SK-N-SH (cell line): ENCODE data around the gene ANXA7. TPM values are rescaled to one million over a fixed set of nuclear protein-coding genes. Genes with fewer than 3 reads are reported as not detected.

Source experiments
- CTCF ChIA-PET: fragments of 300-600, 350-600 bp; formaldehyde crosslinking; extraction: SDS; loops from one replicate; lab custom pipeline; 2021; lab: Yijun Ruan, JAX
- POLR2A ChIA-PET: fragments of 350-600 bp; sonication (Branson Sonifier 250); formaldehyde crosslinking; extraction: SDS; loops from one replicate; lab custom pipeline; 2020; ENCODE audit warnings: antibody characterized with exemption, inconsistent platforms; lab: Yijun Ruan, JAX
- DNase-seq: peaks from one replicate; pipeline ENCODE4 v3.0.0; 2012
- H2AFZ ChIP-seq: fragments of 200-600 bp; sonication (generic); 2 replicates; pipeline ENCODE4 v1.8.1; 2016; ENCODE audit warnings: antibody characterized with exemption, mild to moderate bottlenecking, low read depth
- H3F3A ChIP-seq: fragments of 200-600 bp; sonication (generic); replicated peaks from 2 replicates; pipeline ENCODE3; 2016; ENCODE audit warnings: antibody characterized with exemption, mild to moderate bottlenecking; ENCODE audit not compliant: insufficient read depth
- H3K27ac ChIP-seq, 2 experiments: fragments of 200-500 bp in 1 of 2; fragments of 200-600 bp in 1 of 2; sonication (Bioruptor generic) in 1 of 2; sonication (generic), shearing (Covaris generic) in 1 of 2; 2 replicates each; pipeline versions ENCODE4 v1.5.1 to v1.6.1; 2014 to 2016; ENCODE audit warnings: low read depth in 2 of 2, inconsistent platforms in 1 of 2, low read length in 1 of 2, mild to moderate bottlenecking in 1 of 2, mixed read lengths in 1 of 2
- H3K27me3 ChIP-seq: fragments of 200-600 bp; sonication (generic), shearing (Covaris generic); 2 replicates; pipeline ENCODE4 v1.6.1; 2016; ENCODE audit warnings: mixed run types; ENCODE audit not compliant: insufficient read depth
- H3K36me3 ChIP-seq, 2 experiments: fragments of 200-500 bp in 1 of 2; fragments of 200-600 bp in 1 of 2; sonication (Bioruptor generic) in 1 of 2; sonication (generic) in 1 of 2; replicated peaks in 1 of 2; 2 replicates each; pipeline versions ENCODE3 to v1.5.1; 2014 to 2016; ENCODE audit warnings: low read length in 1 of 2, mild to moderate bottlenecking in 1 of 2; ENCODE audit not compliant: insufficient read depth in 2 of 2, control insufficient read depth in 1 of 2
- H3K4me1 ChIP-seq, 2 experiments: fragments of 200-500 bp in 1 of 2; fragments of 200-600 bp in 1 of 2; sonication (Bioruptor generic) in 1 of 2; sonication (generic), shearing (Covaris generic) in 1 of 2; 2 replicates each; pipeline versions ENCODE4 v1.5.1 to v1.6.1; 2014 to 2016; ENCODE audit warnings: low read depth in 1 of 2, low read length in 1 of 2, mixed run types in 1 of 2; ENCODE audit not compliant: insufficient read depth in 2 of 2, control insufficient read depth in 1 of 2
- H3K4me2 ChIP-seq: fragments of 200-600 bp; sonication (generic), shearing (Covaris generic); 2 replicates; pipeline ENCODE4 v1.6.1; 2017; ENCODE audit warnings: mixed run types
- H3K4me3 ChIP-seq, 2 experiments: fragments of 200-500 bp in 1 of 2; fragments of 200-600 bp in 1 of 2; sonication (Bioruptor generic) in 1 of 2; sonication (generic), shearing (Covaris generic) in 1 of 2; 2 replicates each; pipeline versions ENCODE4 v1.5.1 to v1.8.1; 2014 to 2016; ENCODE audit warnings: low read depth in 2 of 2, inconsistent platforms in 1 of 2, low read length in 1 of 2, mild to moderate bottlenecking in 1 of 2, mixed read lengths in 1 of 2, moderate library complexity in 1 of 2
- H3K79me2 ChIP-seq: fragments of 200-600 bp; sonication (generic); 2 replicates; pipeline ENCODE4 v1.8.1; 2017; ENCODE audit warnings: mild to moderate bottlenecking; ENCODE audit not compliant: insufficient read depth
- H3K9ac ChIP-seq: fragments of 200-600 bp; sonication (generic); 2 replicates; pipeline ENCODE4 v1.6.1; 2017; ENCODE audit warnings: mixed run types
- H3K9me2 ChIP-seq: fragments of 200-600 bp; sonication (generic); 2 replicates; pipeline ENCODE4 v1.6.1; 2017; ENCODE audit warnings: mixed run types
- H3K9me3 ChIP-seq: fragments of 200-600 bp; sonication (generic); 2 replicates; pipeline ENCODE4 v1.6.1; 2017; ENCODE audit warnings: mixed run types, mild to moderate bottlenecking, moderate library complexity
- H4K20me1 ChIP-seq: fragments of 200-600 bp; sonication (generic); 2 replicates; pipeline ENCODE4 v1.6.1; 2017; ENCODE audit warnings: mild to moderate bottlenecking, mixed run types; ENCODE audit not compliant: insufficient read depth
- FOXJ3 ChIP-seq: sonication (generic); formaldehyde crosslinking; IDR thresholded peaks from 2 replicates; pipeline ENCODE4 v1.5.1; 2020; ENCODE audit warnings: mild to moderate bottlenecking, missing genetic modification reagents
- MEF2A ChIP-seq: IDR thresholded peaks from 2 replicates; pipeline ENCODE4 v1.4.0; 2012; ENCODE audit warnings: low read depth, borderline replicate concordance
- SMC3 ChIP-seq: IDR thresholded peaks from 2 replicates; pipeline ENCODE4 v1.6.1; 2012; ENCODE audit warnings: low read depth, low read length, improper control_type of control experiment
- TAF1 ChIP-seq: IDR thresholded peaks from 2 replicates; pipeline ENCODE4 v1.6.1; 2012; ENCODE audit warnings: low read depth, mild to moderate bottlenecking, low read length, moderate library complexity, borderline replicate concordance
- WGBS: methylation state at CpG from one replicate; pipeline ENCODE4 v1.1.6; 2017; ENCODE audit warnings: low lambda C conversion rate; 5-methylcytosine and 5-hydroxymethylcytosine counted together
- polyA plus RNA-seq, 3 experiments: library from polyadenylated mRNA; depleted of rRNA; stranded (reverse); fragments of >200 nt; gene quantifications; 2 replicates each; pipeline ENCODE4 v1.2.3, GENCODE V29; 2012
- TF ChIP-seq, protein P1 (sequence below): IDR thresholded peaks from 2 replicates; pipeline ENCODE4 v1.4.0; 2012; ENCODE audit warnings: low read depth
- TF ChIP-seq, protein P2 (sequence below): IDR thresholded peaks from 2 replicates; pipeline ENCODE4 v1.4.0; 2012; ENCODE audit warnings: low read depth, borderline replicate concordance

ANXA7 gene
- polyA plus RNA-seq, 1 of the 3 experiments (the other 2 are of a cell fraction) = 65.7 TPM

- DNase-seq = no peak
- Histone ChIP-seq H3K9me3 (no peaks in the 10 kb centered on the region), H3K27me3 (no peaks in the 10 kb centered on the region), H3K79me2 (peaks cover 17% of the 10 kb centered on the region), H3K36me3 (peaks cover 32 to 68% of the 10 kb centered on the region in 2 experiments), H3K9me2 (no peaks in the 10 kb centered on the region), H3K4me2 (no peak overlapping the region), H3K4me1 (no peaks in the 10 kb centered on the region), H2AFZ (no peak overlapping the region), H3K27ac (no peak overlapping the region), H3K9ac (no peak overlapping the region), H3F3A (no peaks in the 10 kb centered on the region), H3K4me3 (no peak overlapping the region), H4K20me1 (no peaks in the 10 kb centered on the region)
- 97% methylated on average over 4 of the region's 4 CpGs for WGBS
- POLR2A ChIA-PET = interaction anchor here (0.5 kb wide), 1 partner anchor 27 kb away, joined by 3 read pairs; no protein-coding TSS in a partner anchor
- CTCF ChIA-PET = no interaction called here
- no peak for TF ChIP-seq MEF2A
- TF ChIP-seq, all 33 proteins: peak for 0
Observed at GRCh38 chr10:73388228-73388627, 25.6 kb downstream of the ANXA7 start.

- no peak for TF ChIP-seq SMC3
- no peak overlapping the region for H3K27ac ChIP-seq
- peaks cover 10% of the 10 kb centered on the region; the same call in 1 of the 2 replicates for H3K79me2 ChIP-seq
- 93% methylated on average over 7 of the region's 7 CpGs for WGBS
- peaks cover 43 to 82% of the 10 kb centered on the region in 2 experiments for H3K36me3 ChIP-seq
- no peak overlapping the region for H3K4me3 ChIP-seq
- no peak overlapping the region for H3K9ac ChIP-seq
- H2AFZ ChIP-seq = no peak overlapping the region
- no peaks in the 10 kb centered on the region for H3K9me2 ChIP-seq
- ChIA-PET POLR2A (no interaction called here), CTCF (interaction anchor here (1.8 kb wide), 1 partner anchor 18 kb away, joined by 4 read pairs; no protein-coding TSS in a partner anchor)
- no peaks in the 10 kb centered on the region for H3K27me3 ChIP-seq
- no peak for DNase-seq
- H3K9me3 ChIP-seq = no peaks in the 10 kb centered on the region
- H4K20me1 ChIP-seq = no peaks in the 10 kb centered on the region
- H3K4me1 ChIP-seq = no peaks in the 10 kb centered on the region
- no peaks in the 10 kb centered on the region for H3F3A ChIP-seq
- no peak overlapping the region for H3K4me2 ChIP-seq
Observed at GRCh38 chr10:73386583-73386982, 27.3 kb downstream of the ANXA7 start.

DNA sequence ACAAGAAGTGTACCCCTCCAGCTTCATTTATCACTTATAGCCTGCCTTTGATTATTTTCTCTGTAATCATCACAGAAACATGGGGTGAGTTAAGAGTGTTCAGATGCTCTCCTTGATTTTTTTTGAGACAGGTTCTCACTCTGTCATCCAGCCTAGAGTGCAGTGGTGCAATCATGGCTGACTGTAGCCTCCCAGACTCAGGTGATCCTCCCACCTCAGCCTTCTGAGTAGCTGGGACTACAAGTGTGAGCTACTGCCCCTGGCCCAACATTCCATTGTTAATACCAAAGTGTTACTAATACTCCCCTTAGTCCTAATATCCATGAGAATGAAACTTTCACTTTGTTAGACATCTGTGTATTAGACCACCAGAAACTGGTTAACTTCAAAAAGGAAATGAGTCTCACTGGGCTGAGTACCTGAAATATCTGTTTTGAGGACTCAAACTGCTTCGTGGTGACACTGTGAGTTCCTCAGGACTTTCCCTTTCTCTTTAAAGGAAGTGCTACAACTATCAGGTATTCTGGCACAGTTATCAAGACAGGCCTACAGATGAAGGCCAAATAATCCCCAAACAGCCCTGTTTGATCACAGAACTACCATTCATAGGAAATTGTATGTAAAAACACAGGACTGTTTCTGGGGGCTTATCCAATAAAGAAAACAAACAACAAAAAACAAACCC is 34.7 kb downstream of the ANXA7 start:
- Histone ChIP-seq H2AFZ (no peak overlapping the region), H3K27me3 (no peaks in the 10 kb centered on the region), H3K9ac (no peak overlapping the region), H3K27ac (no peak overlapping the region), H3K9me3 (no peaks in the 10 kb centered on the region), H3K4me2 (no peak overlapping the region), H3K79me2 (no peaks in the 10 kb centered on the region)
- DNase-seq = no peak
- POLR2A ChIA-PET = no interaction called here
- CTCF ChIA-PET = no interaction called here
- TF ChIP-seq, protein P1, sequence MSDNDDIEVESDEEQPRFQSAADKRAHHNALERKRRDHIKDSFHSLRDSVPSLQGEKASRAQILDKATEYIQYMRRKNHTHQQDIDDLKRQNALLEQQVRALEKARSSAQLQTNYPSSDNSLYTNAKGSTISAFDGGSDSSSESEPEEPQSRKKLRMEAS = no peak
- no peak for TF ChIP-seq TAF1
- TF ChIP-seq FOXJ3 (CRISPR knock-in tag) = no peak
- TF ChIP-seq, protein P2, sequence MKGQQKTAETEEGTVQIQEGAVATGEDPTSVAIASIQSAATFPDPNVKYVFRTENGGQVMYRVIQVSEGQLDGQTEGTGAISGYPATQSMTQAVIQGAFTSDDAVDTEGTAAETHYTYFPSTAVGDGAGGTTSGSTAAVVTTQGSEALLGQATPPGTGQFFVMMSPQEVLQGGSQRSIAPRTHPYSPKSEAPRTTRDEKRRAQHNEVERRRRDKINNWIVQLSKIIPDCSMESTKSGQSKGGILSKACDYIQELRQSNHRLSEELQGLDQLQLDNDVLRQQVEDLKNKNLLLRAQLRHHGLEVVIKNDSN = no peak
- TF ChIP-seq, all 33 proteins: peak for 0
- Histone ChIP-seq H4K20me1 (no peaks in the 10 kb centered on the region), H3K4me3 (no peak overlapping the region), H3K36me3 (peaks cover 56 to 63% of the 10 kb centered on the region in 2 experiments), H3K9me2 (no peaks in the 10 kb centered on the region), H3K4me1 (no peaks in the 10 kb centered on the region), H3F3A (peaks cover 4% of the 10 kb centered on the region)
- WGBS = 93% methylated on average over 1 of the region's 1 CpG
